Tibial artery (tissue), 4 donors: ENCODE measurements around the gene LRRC71.

Experiments
- DNase-seq, 2 donors: peaks; one replicate each; pipeline ENCODE4 v3.0.0-alpha.2; 2019
- H3K27ac ChIP-seq, 2 donors: fragments of 200-600 bp; sonication (generic) in 1 of 2; 1 replicate in 1 of 2; 2 replicates in 1 of 2; pipeline ENCODE4 v1.5.1; 2018 to 2019; ENCODE audit warnings: mild to moderate bottlenecking in 1 of 2
- H3K27me3 ChIP-seq, 2 donors: fragments of 200-600 bp; sonication (generic) in 1 of 2; one replicate each; pipeline versions ENCODE4 v1.5.1 to v1.6.0; 2016 to 2019
- H3K36me3 ChIP-seq, 3 donors: fragments of 200-600 bp; sonication (generic) in 2 of 3; one replicate each; pipeline ENCODE4 v1.5.1; 2016 to 2019; ENCODE audit warnings: mild to moderate bottlenecking in 2 of 3
- H3K4me1 ChIP-seq, 4 donors: fragments of 200-600 bp; sonication (generic) in 2 of 4; 1 replicate in 3 of 4; 2 replicates in 1 of 4; pipeline ENCODE4 v1.5.1; 2016 to 2019
- H3K4me3 ChIP-seq, 2 donors: fragments of 200-600 bp; sonication (generic) in 1 of 2; 1 replicate in 1 of 2; 2 replicates in 1 of 2; pipeline ENCODE4 v1.5.1; 2018 to 2019; ENCODE audit warnings: mild to moderate bottlenecking in 2 of 2
- H3K9me3 ChIP-seq, 3 donors: fragments of 200-600 bp; sonication (generic) in 1 of 3; one replicate each; pipeline ENCODE4 v1.5.1; 2016 to 2019
- CTCF ChIP-seq, 2 experiments: fragments of 200-600 bp in 1 of 2; fragments of 450-650 bp in 1 of 2; IDR thresholded peaks; one replicate each; pipeline ENCODE4 v1.5.1; 2017 to 2019; ENCODE audit warnings: antibody characterized with exemption in 2 of 2, mild to moderate bottlenecking in 1 of 2, moderate library complexity in 1 of 2
- intact Hi-C: fragments of 100-400 bp; cut with DNase I; formaldehyde crosslinking; loops from one replicate; pipeline ENCODE4 v1.15.0; 2023; ENCODE audit warnings: low total_unique reads

The LRRC71 gene

DNA sequence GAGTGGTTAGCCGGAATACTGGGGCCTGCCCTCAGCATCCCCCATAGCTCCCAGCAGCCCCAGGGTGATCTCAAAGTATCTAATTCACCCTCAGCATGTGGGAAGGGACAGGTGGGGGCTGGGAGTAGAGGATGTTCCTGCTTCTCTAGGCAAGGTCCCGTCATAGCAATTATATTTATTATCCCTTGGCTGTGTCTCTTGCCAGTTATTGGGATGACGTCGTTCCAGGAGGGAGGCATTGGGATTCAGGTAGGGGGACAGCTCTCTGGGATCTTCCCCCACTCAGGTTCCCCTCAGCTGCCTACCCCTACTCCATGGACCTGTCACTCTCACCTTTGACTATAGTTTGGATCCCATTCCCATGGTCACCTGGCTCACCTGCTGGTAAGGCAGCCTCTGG is 38.8 kb upstream of the LRRC71 start:
- H3K27me3 ChIP-seq = peaks cover 0 to 45% of the 10 kb centered on the region in 2 donors
- intact Hi-C loops = loop anchor here (5.0 kb wide), 1 partner anchor 39 kb away; no protein-coding TSS in a partner anchor
- no peak for DNase-seq
- no peaks in the 10 kb centered on the region for H3K36me3 ChIP-seq
- no peaks in the 10 kb centered on the region for H3K9me3 ChIP-seq
- no peak overlapping the region for H3K27ac ChIP-seq
- H3K4me3 ChIP-seq = no peak overlapping the region
- no peak for TF ChIP-seq CTCF (IDR thresholded peaks at IDR 0.05)
- peaks cover 0 to 14% (median 5%) of the 10 kb centered on the region in 4 donors for H3K4me1 ChIP-seq

DNA sequence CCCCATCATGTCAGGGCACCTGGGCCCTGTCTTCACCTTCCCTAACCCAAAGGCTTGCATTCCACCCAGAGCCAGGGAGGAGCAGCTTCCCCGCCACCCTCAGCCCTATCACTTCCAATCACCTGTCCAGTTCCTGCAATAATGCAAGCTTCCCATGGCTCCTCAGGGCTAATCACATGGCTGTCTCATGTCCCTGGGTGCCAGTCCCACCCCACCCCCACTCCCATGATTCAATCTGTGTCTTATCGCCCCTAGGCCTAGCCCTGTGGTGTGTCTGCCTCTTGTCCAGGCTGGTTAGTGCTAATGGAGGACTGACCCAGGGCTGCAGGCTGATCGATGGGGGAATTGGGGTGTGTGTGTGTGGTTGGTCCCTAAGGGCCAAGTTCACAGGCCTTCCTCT is 37.9 kb upstream of the LRRC71 start:
- intact Hi-C loops = loop anchor here (5.0 kb wide), 1 partner anchor 40 kb away; no protein-coding TSS in a partner anchor
- Histone ChIP-seq H3K4me3 (no peak overlapping the region), H3K36me3 (no peaks in the 10 kb centered on the region), H3K9me3 (no peaks in the 10 kb centered on the region), H3K27me3 (peaks cover 0 to 36% of the 10 kb centered on the region in 2 donors), H3K27ac (no peak overlapping the region), H3K4me1 (peaks cover 0 to 14% (median 5%) of the 10 kb centered on the region in 4 donors)
- no peak for TF ChIP-seq CTCF (IDR thresholded peaks at IDR 0.05)
- DNase-seq = no peak

- H3K4me3 ChIP-seq = no peak overlapping the region
- H3K27me3 ChIP-seq = peaks cover 0 to 35% of the 10 kb centered on the region in 2 donors
- H3K36me3 ChIP-seq = no peaks in the 10 kb centered on the region
- H3K9me3 ChIP-seq = no peaks in the 10 kb centered on the region
- DNase-seq = no peak
- TF ChIP-seq CTCF (IDR thresholded peaks at IDR 0.05) = no peak
- H3K27ac ChIP-seq = no peak overlapping the region
- intact Hi-C loops = loop anchor here (5.0 kb wide), 1 partner anchor 42 kb away; no protein-coding TSS in a partner anchor
- H3K4me1 ChIP-seq = peaks cover 0 to 14% (median 5%) of the 10 kb centered on the region in 4 donors
Measured at GRCh38 chr1:156883919-156884318, 36.5 kb upstream of the LRRC71 start.

GRCh38 chr1:156884560-156885184 is 35.8 kb upstream of the LRRC71 start:
- no peaks in the 10 kb centered on the region for H3K9me3 ChIP-seq
- H3K27ac ChIP-seq = no peak overlapping the region
- no peak for DNase-seq
- TF ChIP-seq CTCF (IDR thresholded peaks at IDR 0.05) = no peak
- H3K4me1 ChIP-seq = peaks cover 0 to 14% (median 5%) of the 10 kb centered on the region in 4 donors
- intact Hi-C loops = loop anchor here (5.0 kb wide), 1 partner anchor 42 kb away; no protein-coding TSS in a partner anchor
- H3K36me3 ChIP-seq = no peaks in the 10 kb centered on the region
- H3K4me3 ChIP-seq = no peak overlapping the region
- H3K27me3 ChIP-seq = peaks cover 0 to 32% of the 10 kb centered on the region in 2 donors

DNA sequence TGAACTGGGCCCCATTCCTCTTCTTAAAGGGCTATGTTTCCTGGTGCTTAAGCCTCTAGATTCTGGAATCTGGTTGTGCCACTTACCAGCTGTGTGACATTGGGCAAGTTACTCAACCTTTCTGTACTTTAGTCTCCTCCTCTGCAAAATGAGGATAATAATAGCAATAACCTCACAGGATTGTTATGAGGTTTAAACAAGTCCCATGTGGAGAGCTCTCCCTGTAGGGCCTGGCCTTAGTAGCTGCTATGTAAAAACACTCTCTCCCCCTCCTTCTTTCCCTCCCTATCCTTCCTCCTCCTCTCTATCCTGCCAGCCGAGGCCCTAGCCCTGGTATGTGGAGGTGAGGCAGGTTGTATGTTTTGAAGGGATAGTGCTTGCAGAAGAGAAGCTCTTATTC is 35.1 kb upstream of the LRRC71 start:
- Histone ChIP-seq H3K4me1 (peaks cover 0 to 14% (median 5%) of the 10 kb centered on the region in 4 donors), H3K4me3 (no peak overlapping the region), H3K9me3 (no peaks in the 10 kb centered on the region), H3K27ac (no peak overlapping the region), H3K36me3 (no peaks in the 10 kb centered on the region), H3K27me3 (peaks cover 0 to 30% of the 10 kb centered on the region in 2 donors)
- no peak for DNase-seq
- no peak for TF ChIP-seq CTCF (IDR thresholded peaks at IDR 0.05)
- intact Hi-C loops = no loop called here
